Measurements from ENCODE around the gene HIPK3.
"Not testable (repeated sequence)": the region's sequence is repeated elsewhere in the genome, so short reads cannot be mapped to it uniquely, and the experiment has no call there.

HIPK3 gene

DNA sequence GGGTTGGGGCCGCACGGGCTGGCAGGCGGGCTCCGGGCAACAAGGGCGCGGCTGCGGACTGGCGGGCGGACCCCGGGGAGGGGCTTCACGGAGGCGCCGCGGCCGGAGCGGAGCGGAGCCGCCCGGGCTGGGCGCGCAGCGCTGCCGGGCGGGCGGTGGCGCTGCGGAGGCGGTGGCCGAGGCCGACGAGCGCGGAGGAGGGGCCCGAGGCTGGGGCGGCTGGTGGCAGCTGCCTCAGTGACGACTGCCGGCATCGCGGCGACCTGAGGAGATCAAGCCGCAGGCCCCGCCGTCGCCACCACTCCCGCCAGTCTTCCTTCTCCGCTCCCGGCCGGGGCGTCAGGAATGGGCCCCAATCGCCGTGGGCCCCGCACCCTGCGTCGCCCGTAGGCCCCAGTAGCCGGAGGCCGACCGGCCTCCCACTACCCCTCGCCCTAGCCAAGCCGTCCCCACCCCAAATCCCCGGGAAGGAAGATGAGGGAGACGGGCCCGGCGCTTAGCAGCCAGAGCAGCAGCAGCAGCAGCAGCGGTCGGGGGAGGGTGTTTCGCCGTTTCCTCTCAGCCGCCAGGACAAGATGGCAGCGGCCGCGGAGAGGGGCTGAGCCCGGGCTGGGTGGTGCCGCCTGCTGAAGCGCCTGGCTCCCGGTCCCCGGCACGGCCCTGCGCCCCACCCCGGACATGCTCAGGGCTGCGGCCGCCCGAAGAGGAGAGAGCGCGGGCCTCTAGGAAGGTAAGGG, at the start of gene HIPK3:
TSS of gene HIPK3 (plus strand) at position 222 of the 737 bp plus-strand sequence.
- peak; percentile 83 to 84 for ATAC-seq

DNA sequence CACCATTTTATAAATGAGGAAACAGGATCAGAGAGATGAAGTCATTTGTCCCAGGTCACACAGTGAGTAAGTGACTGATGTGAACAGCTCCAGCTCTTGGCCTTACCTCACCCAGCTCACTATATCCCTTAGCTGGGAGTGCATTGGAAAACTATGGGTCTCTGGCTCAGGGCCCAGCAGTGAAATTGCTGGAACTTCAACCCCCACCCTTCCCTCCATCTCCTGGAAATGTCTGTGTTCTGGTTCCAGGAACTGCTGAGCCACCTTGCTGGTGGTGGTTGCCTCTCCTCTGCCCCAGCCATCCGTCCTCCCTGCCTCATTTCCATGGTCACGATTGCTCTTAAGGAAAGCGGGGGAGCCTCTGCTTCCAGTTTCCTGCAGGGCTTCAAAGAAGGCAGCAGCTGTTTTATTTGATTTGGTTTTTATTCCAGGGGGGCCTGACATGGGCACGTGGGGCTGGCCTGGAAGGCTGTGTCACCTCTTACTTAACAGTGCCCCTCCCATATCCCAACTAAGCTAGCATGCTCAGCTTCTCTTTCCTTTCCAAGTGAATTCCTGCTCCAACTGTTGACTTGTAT, 49.7 kb upstream of the HIPK3 start:
- ATAC-seq, result no peak

DNA sequence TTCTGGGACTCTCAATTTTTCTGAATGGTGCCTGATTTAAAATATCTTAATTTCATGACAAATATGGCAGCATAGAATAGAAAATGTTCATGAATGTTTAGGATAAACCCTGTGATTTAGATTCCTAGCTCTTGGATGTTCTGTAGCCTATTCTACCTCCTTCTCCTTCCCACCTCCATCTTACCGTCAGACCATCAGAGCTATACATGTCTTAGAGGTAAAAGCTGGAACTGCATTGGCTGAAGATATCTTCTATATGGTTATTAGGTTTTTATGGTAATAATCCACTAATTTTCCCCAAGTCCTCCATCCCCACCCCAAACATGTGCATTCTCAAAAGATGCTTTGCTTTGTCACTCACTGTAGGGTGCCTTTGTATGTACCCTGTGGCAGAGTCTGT, 49.0 kb upstream of the HIPK3 start:
- no peak for ATAC-seq

DNA sequence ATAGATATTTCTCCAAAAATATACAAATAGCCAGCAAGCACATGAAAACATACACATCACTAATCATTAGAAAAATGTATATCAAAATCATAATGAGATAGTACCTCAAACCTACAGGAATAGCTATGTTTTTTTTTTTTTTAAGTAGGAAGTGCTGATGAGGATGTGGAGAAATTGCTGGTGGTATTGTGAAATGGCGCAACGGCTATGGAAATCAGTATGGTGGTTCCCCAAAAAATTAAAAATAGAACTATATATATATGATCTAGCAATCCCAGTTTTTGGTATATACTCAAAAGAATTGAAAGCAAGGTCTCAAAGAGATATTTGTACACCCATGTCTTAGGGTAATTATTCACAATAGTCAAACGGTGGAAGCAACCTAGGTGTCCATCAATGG, 46.0 kb upstream of the HIPK3 start:
- no peak for ATAC-seq

DNA sequence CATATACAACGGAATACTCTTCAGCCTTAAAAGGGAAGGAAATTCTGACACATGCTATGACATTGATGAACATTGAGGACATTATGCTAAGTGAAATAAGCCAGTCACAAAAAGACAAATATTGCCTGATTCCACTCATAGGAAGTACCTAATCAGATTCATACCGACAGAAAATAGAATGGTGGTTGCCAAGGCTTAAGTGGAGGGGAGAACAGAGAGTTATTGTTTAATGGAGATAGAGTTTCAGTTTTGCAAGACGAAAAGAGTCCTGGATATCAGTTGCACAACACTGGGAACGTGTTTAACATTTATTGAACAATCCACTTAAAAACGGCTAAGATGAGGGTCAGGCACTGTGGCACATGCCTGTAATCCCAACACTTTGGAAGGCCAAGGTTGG, 45.6 kb upstream of the HIPK3 start:
- no peak for ATAC-seq

DNA sequence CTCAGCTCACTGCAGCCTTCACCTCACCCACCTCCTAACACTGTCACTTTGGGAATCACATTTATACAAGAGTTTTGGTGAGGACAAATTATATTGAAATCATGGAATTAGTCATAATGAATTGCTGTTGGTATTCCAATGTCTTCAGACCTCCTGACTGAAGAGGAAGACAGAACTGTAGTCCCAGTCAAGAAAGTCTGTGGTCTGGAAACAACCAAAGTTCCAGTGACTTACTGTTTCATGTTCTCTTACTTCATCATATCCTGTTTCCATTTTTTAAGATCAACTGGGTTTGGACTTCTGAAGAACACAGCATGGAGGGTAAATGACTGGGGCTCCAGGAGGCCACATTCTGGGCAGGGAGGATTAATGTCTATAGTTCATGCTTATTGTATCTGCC, 43.0 kb upstream of the HIPK3 start:
- no peak for ATAC-seq

DNA sequence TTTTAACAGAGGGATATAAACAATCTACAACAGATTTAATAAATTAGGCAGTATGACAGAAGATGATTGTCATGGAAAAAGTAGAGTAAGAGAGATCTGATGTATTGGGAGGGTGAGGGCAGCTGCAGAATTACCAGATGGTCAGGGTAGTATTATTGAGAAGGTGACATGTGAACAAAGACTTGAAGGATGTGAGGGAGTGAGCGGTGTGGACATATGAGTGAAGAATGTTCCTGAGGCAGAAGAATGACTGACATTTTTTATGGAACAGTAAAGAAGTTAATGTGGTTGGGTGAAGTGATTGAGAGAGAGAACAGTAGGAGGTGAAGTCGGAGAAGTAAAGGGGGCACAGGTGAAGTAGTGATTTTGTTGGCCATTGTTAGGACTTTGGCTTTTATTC, 42.4 kb upstream of the HIPK3 start:
- ATAC-seq, result no peak

DNA sequence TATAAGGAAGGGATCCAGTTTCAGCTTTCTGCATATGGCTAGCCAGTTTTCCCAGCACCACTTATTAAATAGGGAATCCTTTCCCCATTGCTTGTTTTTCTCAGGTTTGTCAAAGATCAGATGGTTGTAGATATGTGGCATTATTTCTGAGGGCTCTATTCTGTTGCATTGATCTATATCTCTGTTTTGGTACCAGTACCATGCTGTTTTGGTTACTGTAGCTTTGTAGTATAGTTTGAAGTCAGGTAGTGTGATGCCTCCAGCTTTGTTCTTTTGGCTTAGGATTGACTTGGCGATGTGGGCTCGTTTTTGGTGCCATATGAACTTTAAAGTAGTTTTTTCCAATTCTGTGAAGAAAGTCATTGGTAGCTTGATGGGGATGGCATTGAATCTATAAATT, 40.5 kb upstream of the HIPK3 start:
- ATAC-seq, result not testable (repeated sequence)

DNA sequence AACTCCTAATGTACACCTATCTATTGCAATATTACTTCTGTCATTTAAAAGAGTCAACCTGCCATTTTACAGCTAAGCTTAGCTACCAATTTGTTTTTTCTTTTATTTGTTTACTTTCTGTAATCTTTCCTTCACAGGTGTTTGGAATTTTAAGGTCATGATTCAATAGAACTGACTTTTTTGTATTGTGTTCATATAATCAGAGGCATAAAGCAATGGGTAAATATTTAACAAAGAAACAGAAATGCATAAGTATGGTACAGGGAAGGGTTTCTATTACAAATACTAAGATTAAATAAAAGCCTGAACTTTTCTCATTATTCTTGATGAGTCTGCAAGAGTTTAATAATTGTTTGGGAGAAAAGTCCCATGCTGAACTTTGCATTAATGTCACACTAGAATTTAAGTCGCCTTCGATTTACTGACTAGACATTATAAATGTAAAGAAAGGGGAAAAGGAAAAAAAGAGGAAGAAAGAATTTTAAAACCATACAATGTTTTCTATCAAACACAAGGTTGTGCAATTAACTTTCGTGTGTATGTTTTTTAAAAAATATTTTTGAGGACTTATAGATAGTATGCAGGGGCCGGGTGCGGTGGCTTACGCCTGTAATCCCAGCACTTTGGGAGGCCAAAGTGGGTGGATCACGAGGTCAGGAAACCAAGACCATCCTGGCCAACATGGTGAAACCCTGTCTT, 35.0 kb upstream of the HIPK3 start:
- ATAC-seq, result no peak

DNA sequence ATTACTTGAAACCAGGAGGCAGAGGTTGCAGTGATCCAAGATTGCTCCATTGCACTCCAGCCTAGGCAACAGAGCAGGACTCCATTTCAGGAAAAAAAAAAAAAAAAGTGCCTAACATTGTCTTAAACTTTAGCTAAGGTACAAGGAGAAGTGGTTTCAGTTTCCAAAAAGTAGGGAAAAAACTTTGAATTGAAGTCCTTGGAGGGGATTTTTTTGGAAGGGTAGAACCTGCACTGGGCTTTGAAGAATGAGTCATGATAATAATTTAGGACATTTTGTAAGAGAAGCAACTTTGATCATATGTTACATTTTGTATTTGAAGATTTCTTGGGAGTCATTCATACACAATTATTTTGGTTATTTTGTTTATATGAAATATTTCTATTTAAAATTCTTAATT, 31.8 kb upstream of the HIPK3 start:
- ATAC-seq, result no peak

DNA sequence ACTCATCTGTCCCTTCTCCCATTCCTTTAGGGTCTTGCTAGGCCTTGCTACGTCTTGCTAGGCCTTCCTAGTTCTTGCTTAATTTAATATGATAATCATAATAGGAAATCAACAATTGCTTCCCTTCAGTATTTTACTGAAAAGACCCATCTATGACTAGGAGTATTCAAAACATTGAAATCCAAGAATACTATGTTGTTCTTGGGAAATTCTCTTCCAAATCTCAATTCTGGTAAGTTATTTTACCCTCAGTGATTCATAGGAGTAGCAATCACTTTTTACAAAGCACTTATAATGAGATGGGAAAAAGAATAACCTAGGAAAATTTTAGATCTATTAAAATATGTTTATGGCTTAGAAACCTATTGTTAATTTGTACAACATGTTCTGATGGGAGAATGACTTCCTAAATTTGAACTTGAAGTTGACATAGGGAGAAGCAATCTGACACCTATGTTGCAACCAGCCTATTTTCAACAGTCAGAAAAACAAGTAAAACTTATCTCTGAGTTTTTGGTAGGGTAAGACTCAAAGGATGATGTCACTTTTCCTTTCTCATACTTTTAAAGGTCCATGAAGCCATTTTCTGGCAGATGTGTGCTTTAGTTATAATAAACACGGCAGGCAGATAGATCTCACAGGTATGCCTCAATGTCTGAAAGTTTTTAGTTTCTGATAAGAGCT, 29.5 kb upstream of the HIPK3 start:
- ATAC-seq, result no peak

DNA sequence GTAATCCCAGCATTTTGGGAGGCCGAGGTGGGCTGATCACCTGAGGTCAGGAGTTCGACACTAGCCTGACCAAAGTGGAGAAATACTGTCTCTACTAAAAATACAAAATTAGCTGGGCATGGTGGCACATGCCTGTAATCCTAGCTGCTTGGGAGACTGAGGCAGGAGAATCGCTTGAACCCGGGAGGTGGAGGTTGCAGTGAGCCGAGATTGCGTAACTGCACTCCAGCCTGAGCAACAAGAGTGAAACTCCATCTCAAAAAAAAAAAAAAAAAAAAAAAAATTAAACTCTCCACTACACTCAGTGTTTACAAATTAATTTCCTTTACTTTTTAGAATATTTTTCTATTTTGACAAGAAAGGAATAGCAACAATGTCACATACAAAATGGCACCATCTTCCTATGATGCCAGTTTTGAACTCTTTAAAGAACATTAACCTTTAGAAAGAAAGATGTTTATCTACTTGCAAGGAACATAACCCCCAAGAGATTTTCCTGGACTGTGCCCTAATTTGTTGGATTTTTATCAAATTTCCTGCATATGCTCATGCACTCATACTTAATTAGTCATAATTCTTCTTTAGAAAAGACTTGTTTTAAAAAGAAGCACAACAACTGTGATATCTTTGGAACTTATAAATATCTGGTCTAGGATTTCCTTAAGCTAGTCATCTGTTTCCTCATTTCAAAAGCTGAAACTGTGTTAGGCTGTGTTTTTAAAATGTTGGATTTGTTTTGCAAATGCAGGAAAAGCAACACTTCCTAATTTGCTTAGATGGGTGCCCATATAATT, 22.6 kb upstream of the HIPK3 start:
- no peak for ATAC-seq

DNA sequence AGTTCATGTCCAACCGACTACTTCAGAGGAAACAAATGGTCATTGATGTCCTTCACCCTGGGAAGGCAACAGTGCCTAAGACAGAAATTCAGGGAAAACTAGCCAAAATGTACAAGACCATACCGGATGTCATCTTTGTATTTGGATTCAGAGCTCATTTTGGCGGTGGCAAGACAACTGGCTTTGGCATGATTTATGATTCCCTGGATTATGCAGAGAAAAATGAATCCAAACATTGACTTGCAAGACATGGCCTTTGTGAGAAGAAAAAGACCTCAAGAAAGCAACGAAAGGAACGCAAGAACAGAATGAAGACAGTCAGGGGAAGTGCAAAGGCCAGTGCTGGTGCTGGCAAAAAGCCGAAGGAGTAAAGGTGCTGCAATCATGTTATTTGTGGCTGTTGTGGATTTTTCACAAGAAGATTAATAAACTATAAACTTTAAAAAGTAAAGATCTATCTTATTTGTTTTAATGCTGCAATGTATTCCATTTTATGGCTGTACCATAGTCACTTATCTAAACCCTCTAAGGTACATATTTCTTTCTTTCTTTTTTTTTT, 20.1 kb upstream of the HIPK3 start:
- ATAC-seq, result no peak

DNA sequence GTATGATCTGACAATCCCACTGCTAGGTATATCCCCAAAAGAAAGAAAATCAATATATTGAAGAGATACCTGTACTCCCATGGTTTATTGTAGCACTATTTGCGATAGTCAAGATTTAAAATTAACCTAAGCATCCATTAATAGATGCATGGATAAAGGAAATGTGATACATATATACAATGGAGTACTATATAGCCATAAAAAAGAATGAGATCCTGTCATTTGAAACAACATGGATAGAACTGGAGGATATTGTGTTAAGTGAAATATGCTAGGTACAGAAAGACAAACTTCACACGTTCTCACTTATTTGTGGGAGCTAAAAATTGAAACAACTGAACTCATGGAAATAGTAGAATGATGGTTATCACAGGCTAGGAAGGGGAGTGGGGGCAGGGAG, 14.6 kb upstream of the HIPK3 start:
- no peak for ATAC-seq

DNA sequence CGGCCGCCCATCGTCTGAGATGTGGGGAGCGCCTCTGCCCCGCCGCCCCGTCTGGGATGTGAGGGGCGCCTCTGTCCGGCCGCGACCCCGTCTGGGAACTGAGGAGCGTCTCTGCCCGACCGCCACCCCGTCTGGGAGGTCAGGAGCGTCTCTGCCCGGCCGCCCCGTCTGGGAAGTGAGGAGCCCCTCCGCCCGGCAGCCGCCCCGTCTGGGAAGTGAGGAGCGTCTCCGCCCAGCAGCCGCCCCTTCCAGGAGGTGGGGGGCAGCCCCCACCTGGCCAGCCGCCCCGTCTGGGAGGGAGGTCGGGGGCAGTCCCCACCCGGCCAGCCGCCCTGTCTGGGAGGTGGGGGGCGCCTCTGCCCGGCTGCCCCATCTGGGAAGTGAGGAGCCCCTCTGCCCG, 13.5 kb upstream of the HIPK3 start:
- ATAC-seq, result not testable (repeated sequence)

DNA sequence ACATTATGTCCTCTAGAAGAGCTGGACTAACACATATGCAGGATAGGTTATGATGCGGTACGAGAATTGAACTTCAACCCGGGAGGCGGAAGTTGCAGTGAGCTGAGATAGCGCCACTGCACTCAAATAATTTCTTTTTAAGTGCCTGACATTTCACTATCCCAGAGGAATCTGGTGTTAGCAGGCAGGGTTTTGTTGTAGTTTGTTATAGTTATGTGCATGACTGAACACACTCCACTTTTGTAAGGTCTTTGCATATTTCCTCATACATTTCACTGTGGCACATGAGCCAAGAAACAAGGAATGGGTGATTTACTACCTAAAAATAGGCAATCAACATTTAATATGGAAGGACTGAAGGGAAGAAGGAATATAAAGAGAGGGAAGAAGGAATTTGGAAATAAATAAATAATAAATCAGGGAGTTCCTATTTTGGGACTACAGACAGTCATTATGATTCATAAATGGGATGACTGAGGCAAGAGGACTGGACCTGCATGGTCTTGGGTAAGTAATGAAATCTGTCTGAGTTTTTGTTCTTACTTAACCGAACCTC, 8.7 kb upstream of the HIPK3 start:
- no peak for ATAC-seq

DNA sequence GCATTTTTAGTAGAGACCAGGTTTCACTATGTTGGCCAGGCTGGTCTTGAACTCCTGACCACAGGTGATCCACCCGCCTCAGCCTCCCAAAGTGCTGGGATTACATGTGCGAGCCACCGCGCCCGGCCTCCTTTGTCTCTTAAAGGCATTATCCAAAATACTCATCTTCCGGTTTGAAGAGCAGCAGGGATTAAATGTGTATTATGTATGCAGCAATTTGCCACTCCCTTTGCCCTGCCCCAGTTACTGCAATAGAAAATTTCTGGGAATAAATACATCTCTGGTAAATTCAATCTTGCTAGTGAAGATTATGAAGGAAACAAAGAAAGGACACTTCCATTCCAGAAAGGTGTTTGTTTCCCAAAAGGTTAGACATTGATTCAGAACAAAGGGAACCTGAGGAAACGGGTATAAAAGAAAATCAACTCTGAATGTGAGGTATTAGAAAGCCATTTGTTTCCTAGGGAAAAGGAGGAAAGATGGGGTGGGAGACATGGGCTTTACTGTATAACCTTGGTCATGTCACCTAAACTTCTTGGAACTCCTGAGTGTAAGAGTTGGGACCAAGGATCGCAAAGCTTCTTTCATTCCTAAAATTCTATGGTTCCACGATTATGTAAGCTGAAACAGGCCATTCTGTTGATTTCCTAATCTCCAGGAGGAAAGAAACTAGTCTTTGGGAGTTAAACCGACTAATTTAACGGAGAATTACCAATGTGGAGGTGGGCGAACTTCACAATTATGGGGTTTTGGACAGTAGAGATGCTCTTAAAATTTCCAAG, 959 bp upstream of the HIPK3 start:
- no peak for ATAC-seq

DNA sequence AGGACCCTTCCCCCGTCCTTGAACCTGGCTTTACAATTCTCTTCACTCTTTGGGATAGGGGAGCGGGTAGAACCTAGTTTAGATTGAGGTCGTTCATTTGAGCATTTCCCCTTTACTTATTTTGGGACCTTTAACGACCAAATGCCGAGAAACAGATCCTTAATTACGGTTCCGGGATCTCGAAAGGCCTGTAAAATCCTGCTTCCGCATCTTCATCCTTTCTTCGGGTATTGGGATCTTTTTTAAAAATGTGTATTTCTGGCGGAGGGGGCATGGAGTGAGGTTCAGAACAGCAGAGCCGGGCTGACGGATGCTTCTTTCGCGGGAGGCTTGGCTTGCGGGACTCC, 395 bp upstream of the HIPK3 start:
- no peak for ATAC-seq

DNA sequence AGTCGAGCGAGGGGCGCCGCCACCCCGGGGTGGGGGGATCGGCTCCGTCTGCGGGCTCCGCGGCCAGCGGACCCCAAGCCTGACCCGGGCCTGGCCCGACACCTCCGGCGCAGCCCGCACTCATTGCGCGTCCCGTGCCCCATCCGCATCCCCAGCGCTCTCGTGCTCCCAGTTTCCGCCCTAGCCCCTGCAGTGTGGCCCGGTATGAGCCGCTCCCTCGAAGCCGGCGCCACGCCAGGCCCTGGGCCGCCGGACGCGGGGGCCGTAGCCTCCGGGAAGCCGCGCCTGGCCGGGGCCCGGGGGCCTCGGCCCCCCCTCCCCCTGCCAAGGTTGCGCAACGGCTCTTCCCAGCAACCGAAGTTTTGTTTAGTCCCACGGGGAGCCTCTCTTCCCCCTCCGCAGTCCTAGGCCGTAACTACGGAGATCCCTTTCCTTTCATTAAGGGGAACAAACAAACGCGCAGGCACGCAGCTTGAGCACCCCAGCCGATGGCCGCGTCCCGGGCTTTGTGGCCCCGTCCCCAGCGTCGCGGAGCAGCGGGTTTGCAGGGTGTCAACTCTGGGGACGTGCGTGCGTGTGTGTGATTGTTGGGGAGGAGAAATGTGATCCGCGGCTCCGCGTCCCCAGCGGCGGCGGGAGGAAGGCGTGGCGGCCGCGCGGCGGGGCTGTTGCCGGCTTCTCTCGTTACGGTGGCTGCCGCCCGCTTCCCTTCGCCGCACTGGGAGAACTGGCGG, 883 bp downstream of the HIPK3 start:
- peak; percentile 54 to 56 for ATAC-seq

DNA sequence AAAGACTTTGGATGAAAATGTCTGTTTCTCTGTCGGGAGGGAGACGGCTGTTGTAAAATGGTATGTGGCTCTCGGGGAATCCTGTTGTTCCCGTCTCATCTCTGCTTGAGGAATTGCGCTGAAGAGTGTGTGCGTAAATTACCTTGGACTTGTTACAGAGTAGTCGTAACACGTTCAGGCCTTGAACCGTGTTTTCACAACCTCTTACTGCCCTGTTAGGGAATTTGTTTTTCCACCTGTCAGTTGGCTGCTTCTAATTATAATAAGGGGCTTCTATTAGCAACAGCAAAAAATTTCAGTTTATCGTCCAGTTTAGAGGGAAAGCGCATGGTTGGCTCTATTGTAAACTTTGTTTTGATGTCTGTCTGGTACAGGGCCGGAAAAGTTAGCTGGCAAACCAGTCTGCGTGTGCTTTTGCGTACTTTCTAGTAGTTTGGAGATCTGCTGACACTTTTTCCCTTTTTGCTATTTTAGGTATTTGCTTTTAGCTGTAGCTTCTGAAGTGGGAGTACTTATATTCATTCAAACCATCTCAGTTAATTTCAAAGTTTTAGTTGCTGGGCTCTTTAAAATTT, 1.5 kb downstream of the HIPK3 start:
- no peak for ATAC-seq

All from activated CD4-positive, CD25-positive, alpha-beta regulatory T cell treated with anti-CD3 and anti-CD28 coated beads, Interleukin-2, amount 50 U/mL, for 24 hours (primary cell).